ENCODE measurements around the gene ZFTA. TPM values are rescaled to one million over a fixed set of nuclear protein-coding genes. Genes with fewer than 3 reads are reported as not detected.

The ZFTA gene
- polyA plus RNA-seq, 2 of the 4 experiments (the other 2 are of a cell fraction) = 3.0 to 6.6 TPM

DNA sequence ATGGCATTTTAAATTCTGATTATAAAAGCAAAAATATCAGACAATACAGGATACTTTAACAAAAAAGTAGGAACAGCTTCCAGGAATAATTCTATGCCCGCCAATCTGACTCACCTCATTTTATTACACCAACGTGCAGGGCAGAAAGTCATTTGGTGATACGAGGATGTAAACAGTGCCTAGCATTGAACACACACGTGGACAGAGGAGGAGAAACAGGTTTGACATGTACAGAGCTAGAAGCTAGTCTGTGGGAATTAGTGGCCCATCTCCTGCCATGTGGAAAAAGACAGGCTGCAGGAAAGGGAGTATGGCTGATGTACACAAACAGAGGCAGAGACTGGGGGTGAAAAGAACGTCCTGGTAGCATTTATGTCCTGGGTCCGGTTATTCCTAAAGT is 35.7 kb upstream of the ZFTA start:
- DNase-seq (ENCODE audit: low read depth in 1 of 2, low spot score in 1 of 2) = no peak
- FAIRE-seq = no peak
- no peak overlapping the region for H3K4me2 ChIP-seq
- no peak overlapping the region for H3K4me3 ChIP-seq
- H3K4me1 ChIP-seq = peaks cover 16% of the 10 kb centered on the region
- CTCF ChIA-PET = interaction anchor here (1.0 to 1.8 kb wide), 3 partner anchors 35 to 141 kb away, joined by 3 to 9 read pairs (median 3); no protein-coding TSS in a partner anchor
- POLR2A ChIA-PET = no interaction called here
- 66% methylated on average over 6 of the region's 6 CpGs for WGBS (ENCODE audit: missing lambda C conversion rate)
- ATAC-seq = no peak
- TF ChIP-seq E2F6 (IDR thresholded peaks at IDR 0.05; ENCODE audit: borderline replicate concordance, low read depth) = no peak
- no peak for TF ChIP-seq EP300 (IDR thresholded peaks at IDR 0.05)
- no peak for TF ChIP-seq POLR2AphosphoS2 (conservative IDR thresholded peaks at IDR 0.05; ENCODE audit: low read length)
- no peak for TF ChIP-seq USF2 (IDR thresholded peaks at IDR 0.05)
- no peak for TF ChIP-seq HEYL (CRISPR knock-in tag; IDR thresholded peaks at IDR 0.05)
- no peak for TF ChIP-seq NR3C1 (IDR thresholded peaks at IDR 0.05)
- no peak for TF ChIP-seq CEBPB (IDR thresholded peaks at IDR 0.05)
- TF ChIP-seq RFX5 (IDR thresholded peaks at IDR 0.05) = no peak
- no peak for TF ChIP-seq CBX2 (IDR thresholded peaks at IDR 0.05; ENCODE audit: borderline replicate concordance, low read depth)
- TF ChIP-seq JUN (IDR thresholded peaks at IDR 0.05) = no peak
- H3K27ac ChIP-seq = no peak overlapping the region
- H3K9me3 ChIP-seq = no peaks in the 10 kb centered on the region

DNA sequence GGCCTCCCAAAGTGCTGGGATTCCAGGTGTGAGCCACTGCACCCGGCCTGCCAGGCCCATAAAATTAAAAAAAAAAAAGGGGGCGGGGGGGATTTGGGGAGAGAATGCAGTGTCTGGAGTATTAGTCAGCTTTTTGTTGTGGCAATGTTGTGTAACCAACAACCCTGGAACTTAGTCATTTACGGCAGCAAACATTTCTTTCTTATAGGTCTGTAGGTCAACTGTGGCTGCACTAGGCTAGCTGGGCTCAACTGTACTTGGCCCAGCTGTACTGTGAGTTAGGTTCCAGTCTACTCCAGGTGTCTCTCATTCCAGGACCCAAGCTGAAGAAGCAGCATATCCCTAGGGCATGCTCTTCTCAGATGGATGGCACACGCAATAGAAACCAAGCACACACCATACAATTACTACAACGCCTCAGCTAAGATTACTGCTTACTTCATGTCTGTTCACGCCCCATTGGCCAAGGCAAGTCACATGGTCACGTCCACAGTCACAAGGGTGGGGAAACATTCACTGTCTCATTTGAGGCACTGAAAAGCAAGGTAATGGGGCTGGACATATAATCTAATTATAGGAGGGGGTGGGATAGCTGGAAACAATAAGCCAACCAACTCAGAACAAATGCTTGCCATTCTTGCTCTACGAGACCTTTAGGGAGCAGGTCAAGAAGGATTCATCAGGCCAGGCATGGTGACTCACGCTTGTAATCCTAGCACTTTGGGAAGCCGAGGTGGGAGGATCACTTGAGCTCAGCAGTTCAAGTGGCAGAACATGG is 34.3 kb upstream of the ZFTA start:
- no peaks in the 10 kb centered on the region for H3K9me3 ChIP-seq
- H3K4me2 ChIP-seq = peak overlapping the region; percentile 52
- ATAC-seq = peak; percentile 87 to 93
- FAIRE-seq = no peak
- WGBS (ENCODE audit: missing lambda C conversion rate) = 49% methylated on average over 10 of the region's 10 CpGs
- peak; percentile 51 to 74 for DNase-seq (ENCODE audit: low read depth in 1 of 2, low spot score in 1 of 2)
- H3K4me3 ChIP-seq = no peak overlapping the region
- POLR2A ChIA-PET = interaction anchor here (0.8 to 1.4 kb wide), 2 partner anchors 10 to 121 kb away, joined by 3 read pairs; partner anchors contain the start of gene RTN3
- H3K4me1 ChIP-seq = peaks cover 16% of the 10 kb centered on the region
- no peak for TF ChIP-seq CTCF (IDR thresholded peaks at IDR 0.05)
- no peak for TF ChIP-seq ATOH8 (CRISPR knock-in tag; IDR thresholded peaks at IDR 0.05; ENCODE audit: low read depth)
- TF ChIP-seq POLR2AphosphoS2 (conservative IDR thresholded peaks at IDR 0.05; ENCODE audit: low read length) = no peak
- TF ChIP-seq SREBF2 (IDR thresholded peaks at IDR 0.05) = no peak
- no peak; the same call in 1 of the 2 replicates for TF ChIP-seq HOXB13 (CRISPR knock-in tag; IDR thresholded peaks at IDR 0.05; ENCODE audit: low read depth)
- no peak for TF ChIP-seq FOSL2 (IDR thresholded peaks at IDR 0.05)
- TF ChIP-seq FOSL2 (CRISPR knock-in tag; IDR thresholded peaks at IDR 0.05) = peak; percentile 70
- peak in 1 of 2 experiments; percentile 28; a peak in 1 of 4 replicates for TF ChIP-seq CEBPB (IDR thresholded peaks at IDR 0.05)
- TF ChIP-seq MYC (IDR thresholded peaks at IDR 0.05; ENCODE audit: borderline replicate concordance, low read length) = no peak
- TF ChIP-seq E2F6 (IDR thresholded peaks at IDR 0.05; ENCODE audit: borderline replicate concordance, low read depth) = no peak
- no peak for TF ChIP-seq CBX2 (IDR thresholded peaks at IDR 0.05; ENCODE audit: borderline replicate concordance, low read depth)
- no peak for TF ChIP-seq ZNF302 (CRISPR knock-in tag; IDR thresholded peaks at IDR 0.05)
- TF ChIP-seq ESRRA (IDR thresholded peaks at IDR 0.05; ENCODE audit: borderline replicate concordance, low read length) = no peak
- TF ChIP-seq EHF (CRISPR knock-in tag; IDR thresholded peaks at IDR 0.05) = no peak
- TF ChIP-seq, protein P1, sequence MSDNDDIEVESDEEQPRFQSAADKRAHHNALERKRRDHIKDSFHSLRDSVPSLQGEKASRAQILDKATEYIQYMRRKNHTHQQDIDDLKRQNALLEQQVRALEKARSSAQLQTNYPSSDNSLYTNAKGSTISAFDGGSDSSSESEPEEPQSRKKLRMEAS (IDR thresholded peaks at IDR 0.05) = peak; percentile 51; the same call in 1 of the 2 replicates
- no peak for TF ChIP-seq RCOR1 (IDR thresholded peaks at IDR 0.05; ENCODE audit: low read depth, low read length)
- TF ChIP-seq RFX5 (IDR thresholded peaks at IDR 0.05) = no peak
- no peak for TF ChIP-seq PBX3 (IDR thresholded peaks at IDR 0.05)
- TF ChIP-seq NFE2L2 (conservative IDR thresholded peaks at IDR 0.05; ENCODE audit: low read length) = no peak
- no peak for TF ChIP-seq POLR2A (IDR thresholded peaks at IDR 0.05; ENCODE audit: low read length)
- TF ChIP-seq USF2 (IDR thresholded peaks at IDR 0.05) = peak; percentile 85
- CTCF ChIA-PET = interaction anchor here (0.6 to 1.8 kb wide), 5 partner anchors 18 to 822 kb away, joined by 3 to 9 read pairs (median 3); no protein-coding TSS in a partner anchor
- H3K27ac ChIP-seq = peak overlapping the region; percentile 21 to 79; a peak in 4 of 6 replicates
